ENCODE results near the gene EI24. TPM values are rescaled to one million over a fixed set of nuclear protein-coding genes. Genes with fewer than 3 reads are reported as not detected.
"Not testable (repeated sequence)": the region's sequence is repeated elsewhere in the genome, so short reads cannot be mapped to it uniquely, and the experiment has no call there.

The EI24 gene
- total RNA-seq, 1 donor from 2014 or later = 187 TPM

GRCh38 chr11:125577181-125577580 is 7.9 kb downstream of the EI24 start:
- DNase-seq (ENCODE audit: low spot score); ATAC-seq: not testable (repeated sequence)

- DNase-seq (ENCODE audit: low spot score) = no peak
- ATAC-seq = no peak
Measured at GRCh38 chr11:125578783-125579182, 9.5 kb downstream of the EI24 start.

- ATAC-seq (no peak), DNase-seq (ENCODE audit: low spot score) (no peak)
Measured at GRCh38 chr11:125579811-125580210, 10.5 kb downstream of the EI24 start.

- ATAC-seq = peak; percentile 39
- DNase-seq (ENCODE audit: low spot score) = no peak
Measured at GRCh38 chr11:125583496-125583895, 14.2 kb downstream of the EI24 start.

GRCh38 chr11:125585487-125585886 is 16.2 kb downstream of the EI24 start:
- DNase-seq (ENCODE audit: low spot score) = no peak
- ATAC-seq = no peak

GRCh38 chr11:125586623-125587022 is 17.3 kb downstream of the EI24 start:
- DNase-seq (ENCODE audit: low spot score) (no peak), ATAC-seq (no peak)

- no peak for DNase-seq (ENCODE audit: low spot score)
- ATAC-seq = no peak
Measured at GRCh38 chr11:125587480-125587879, 18.2 kb downstream of the EI24 start.

GRCh38 chr11:125588505-125588904 is 19.2 kb downstream of the EI24 start:
- DNase-seq (ENCODE audit: low spot score) (no peak), ATAC-seq (no peak)

GRCh38 chr11:125591649-125592304 is 22.5 kb downstream of the EI24 start:
- ATAC-seq (peak; percentile 49), DNase-seq (ENCODE audit: low spot score) (no peak)

- ATAC-seq (peak; percentile 94), DNase-seq (ENCODE audit: low spot score) (peak; percentile 100)
Measured at GRCh38 chr11:125592305-125593113, 23.2 kb downstream of the EI24 start, which contains the start of gene STT3A. Gene STT3A (plus strand): TSS chr11:125592852. CDS start chr11:125595916, 3,064 bp downstream.

- peak; percentile 44 for DNase-seq (ENCODE audit: low spot score)
Measured at GRCh38 chr11:125593114-125593820, 24.0 kb downstream of the EI24 start.

GRCh38 chr11:125594958-125595357 is 25.7 kb downstream of the EI24 start:
- ATAC-seq = no peak
- DNase-seq (ENCODE audit: low spot score) = no peak

More at GRCh38 chr11:125593114-125593820, 24.0 kb downstream of the EI24 start:
- ATAC-seq = peak; percentile 7

- no peak for ATAC-seq
- DNase-seq (ENCODE audit: low spot score) = no peak
Measured at GRCh38 chr11:125600663-125601062, 31.4 kb downstream of the EI24 start.

GRCh38 chr11:125603207-125603606 is 33.9 kb downstream of the EI24 start:
- no peak for DNase-seq (ENCODE audit: low spot score)
- ATAC-seq = no peak

GRCh38 chr11:125605417-125605816 is 36.1 kb downstream of the EI24 start:
- ATAC-seq (no peak), DNase-seq (ENCODE audit: low spot score) (no peak)

- DNase-seq (ENCODE audit: low spot score) (no peak), ATAC-seq (peak; percentile 57)
Measured at GRCh38 chr11:125609545-125609944, 40.3 kb downstream of the EI24 start.

- DNase-seq (ENCODE audit: low spot score) = no peak
- no peak for ATAC-seq
Measured at GRCh38 chr11:125618383-125618782, 49.1 kb downstream of the EI24 start.

- DNase-seq (ENCODE audit: low spot score) (no peak), ATAC-seq (no peak)
Measured at GRCh38 chr11:125621995-125622394, 52.7 kb downstream of the EI24 start.

GRCh38 chr11:125623064-125623463 is 53.8 kb downstream of the EI24 start:
- DNase-seq (ENCODE audit: low spot score) (no peak), ATAC-seq (no peak)

GRCh38 chr11:125624756-125625213 is 55.5 kb downstream of the EI24 start, which contains the start of gene CHEK1:
Gene CHEK1 (plus strand): TSS chr11:125625163. CDS start chr11:125626769, 1,606 bp downstream.
- no peak for DNase-seq (ENCODE audit: low spot score)
- ATAC-seq = no peak

GRCh38 chr11:125625225-125625629 is 56.0 kb downstream of the EI24 start:
- ATAC-seq (peak; percentile 66), DNase-seq (ENCODE audit: low spot score) (no peak)
